IPS-NIHi11 (cell line): Measurements from ENCODE around the gene PLD6.
A peak's percentile ranks its signal among the peaks of the same experiment; 100 is the strongest.

ENCODE experiments used
- DNase-seq: peaks from one replicate; pipeline ENCODE4 v3.0.0; 2012; ENCODE audit warnings: mixed read lengths, low spot score

The PLD6 gene

GRCh38 chr17:17227608-17228520 is 21.7 kb upstream of the PLD6 start:
- no peak for DNase-seq

- DNase-seq: no peak
Measured at GRCh38 chr17:17226451-17227265, 20.5 kb upstream of the PLD6 start.

GRCh38 chr17:17225901-17226300 is 19.8 kb upstream of the PLD6 start:
- DNase-seq: no peak

- DNase-seq: no peak
Measured at GRCh38 chr17:17224137-17224536, 18.0 kb upstream of the PLD6 start.

- DNase-seq: no peak
Measured at GRCh38 chr17:17223736-17224135, 17.6 kb upstream of the PLD6 start.

GRCh38 chr17:17221329-17221728 is 15.2 kb upstream of the PLD6 start:
- no peak for DNase-seq

- DNase-seq: no peak
Measured at GRCh38 chr17:17220529-17220928, 14.4 kb upstream of the PLD6 start.

GRCh38 chr17:17217995-17218394 is 11.9 kb upstream of the PLD6 start:
- no peak for DNase-seq

- peak; percentile 54 for DNase-seq
Measured at GRCh38 chr17:17216776-17217175, 10.6 kb upstream of the PLD6 start.

GRCh38 chr17:17216236-17216635 is 10.1 kb upstream of the PLD6 start:
- no peak for DNase-seq

- no peak for DNase-seq
Measured at GRCh38 chr17:17215575-17215974, 9.4 kb upstream of the PLD6 start.

GRCh38 chr17:17214646-17215436 is 8.7 kb upstream of the PLD6 start:
- DNase-seq: no peak

- no peak for DNase-seq
Measured at GRCh38 chr17:17213775-17214174, 7.6 kb upstream of the PLD6 start.

- DNase-seq: no peak
Measured at GRCh38 chr17:17207998-17208397, 1.9 kb upstream of the PLD6 start.

- DNase-seq: no peak
Measured at GRCh38 chr17:17206913-17207335, 791 bp upstream of the PLD6 start.

- peak; percentile 86 for DNase-seq
Measured at GRCh38 chr17:17205368-17206123, 587 bp downstream of the PLD6 start.

GRCh38 chr17:17204635-17205231 is 1.4 kb downstream of the PLD6 start:
- no peak for DNase-seq

- DNase-seq: no peak
Measured at GRCh38 chr17:17204041-17204591, 2.0 kb downstream of the PLD6 start.

GRCh38 chr17:17203173-17203730 is 2.9 kb downstream of the PLD6 start:
- no peak for DNase-seq

GRCh38 chr17:17201907-17202306 is 4.2 kb downstream of the PLD6 start:
- no peak for DNase-seq
